GM18511 (cell line): Measurements from ENCODE around the gene CCDC172.
"Not testable (repeated sequence)": the region's sequence is repeated elsewhere in the genome, so short reads cannot be mapped to it uniquely, and the experiment has no call there.

Experiments
- ATAC-seq: cut with Tn5 transposase; IDR thresholded peaks from one replicate; pipeline ENCODE4 v1.9.1; 2021; ENCODE audit warnings: mild to moderate bottlenecking, moderate library complexity; ENCODE audit not compliant: unreplicated experiment

The CCDC172 gene

GRCh38 chr10:116331815-116332214 is 7.6 kb downstream of the CCDC172 start:
- no peak for ATAC-seq

GRCh38 chr10:116336866-116337265 is 12.6 kb downstream of the CCDC172 start:
- no peak for ATAC-seq

- ATAC-seq: no peak
These were observed 27.9 kb downstream of the CCDC172 start for GRCh38 chr10:116352125-116352524.

GRCh38 chr10:116353817-116354216 is 29.6 kb downstream of the CCDC172 start:
- no peak for ATAC-seq

GRCh38 chr10:116355341-116355740 is 31.1 kb downstream of the CCDC172 start:
- no peak for ATAC-seq

- ATAC-seq: no peak
These were observed 32.6 kb downstream of the CCDC172 start for GRCh38 chr10:116356833-116357232.

- ATAC-seq: no peak
These were observed 40.6 kb downstream of the CCDC172 start for GRCh38 chr10:116364868-116365267.

GRCh38 chr10:116371737-116372136 is 47.5 kb downstream of the CCDC172 start:
- no peak for ATAC-seq

- no peak for ATAC-seq
These were observed 58.0 kb downstream of the CCDC172 start for GRCh38 chr10:116382290-116382689.

- no peak for ATAC-seq
These were observed 61.1 kb downstream of the CCDC172 start for GRCh38 chr10:116385311-116385710.

- peak; percentile 61 for ATAC-seq
These were observed 62.0 kb downstream of the CCDC172 start for GRCh38 chr10:116385994-116386809.

- not testable (repeated sequence) for ATAC-seq
These were observed 69.1 kb downstream of the CCDC172 start for GRCh38 chr10:116393246-116393831.

GRCh38 chr10:116395223-116395985 is 71.2 kb downstream of the CCDC172 start:
- ATAC-seq: no peak

- ATAC-seq: no peak
These were observed 74.0 kb downstream of the CCDC172 start for GRCh38 chr10:116398224-116398623.

GRCh38 chr10:116402858-116403257 is 78.6 kb downstream of the CCDC172 start:
- ATAC-seq: no peak

- no peak for ATAC-seq
These were observed 79.5 kb downstream of the CCDC172 start for GRCh38 chr10:116403740-116404250.

- peak; percentile 84 for ATAC-seq
These were observed 84.5 kb downstream of the CCDC172 start for GRCh38 chr10:116408719-116409118.

- no peak for ATAC-seq
These were observed 86.1 kb downstream of the CCDC172 start for GRCh38 chr10:116410351-116410750.

GRCh38 chr10:116417821-116418220 is 93.6 kb downstream of the CCDC172 start:
- no peak for ATAC-seq

- ATAC-seq: no peak
These were observed 94.1 kb downstream of the CCDC172 start for GRCh38 chr10:116418389-116418788.

GRCh38 chr10:116421815-116422214 is 97.6 kb downstream of the CCDC172 start:
- ATAC-seq: no peak
